ELR (cell line): ENCODE measurements around the gene LMX1A.

Experiments used
- DNase-seq: peaks from one replicate; pipeline ENCODE4 v3.0.0-alpha.2; 2015; ENCODE audit warnings: low read depth

Gene LMX1A

DNA sequence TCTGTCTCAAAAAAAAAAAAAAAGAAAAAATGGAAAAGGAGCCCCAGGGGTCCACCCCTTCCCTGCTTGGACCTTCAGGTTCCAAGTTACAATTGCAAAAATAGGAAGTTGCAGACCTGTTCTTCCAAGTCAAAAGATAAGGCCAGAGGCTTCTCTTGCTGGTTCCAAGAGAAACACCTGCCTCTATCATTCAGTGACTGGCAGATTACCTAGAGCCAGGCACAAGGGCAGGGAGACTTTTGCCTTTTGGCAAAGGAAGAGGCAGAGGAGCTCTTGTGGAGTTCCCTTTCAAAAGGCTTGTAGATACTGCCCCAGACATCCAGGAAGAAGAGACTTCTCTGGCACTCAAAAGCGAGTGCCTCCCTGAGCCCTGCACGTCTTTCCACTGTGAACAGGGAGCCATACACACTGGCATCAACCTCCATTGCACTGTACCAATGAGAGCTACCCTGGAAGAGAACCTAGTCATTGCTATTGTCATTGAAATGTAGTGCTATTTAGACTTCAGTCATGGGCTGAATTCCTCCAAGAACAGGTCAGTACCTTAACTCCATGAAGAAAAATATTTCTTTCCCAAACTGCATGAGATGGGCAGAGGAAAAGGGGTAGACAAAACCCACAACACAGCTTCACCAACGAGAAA lies 91.2 kb downstream of the LMX1A start:
- DNase-seq = no peak

DNA sequence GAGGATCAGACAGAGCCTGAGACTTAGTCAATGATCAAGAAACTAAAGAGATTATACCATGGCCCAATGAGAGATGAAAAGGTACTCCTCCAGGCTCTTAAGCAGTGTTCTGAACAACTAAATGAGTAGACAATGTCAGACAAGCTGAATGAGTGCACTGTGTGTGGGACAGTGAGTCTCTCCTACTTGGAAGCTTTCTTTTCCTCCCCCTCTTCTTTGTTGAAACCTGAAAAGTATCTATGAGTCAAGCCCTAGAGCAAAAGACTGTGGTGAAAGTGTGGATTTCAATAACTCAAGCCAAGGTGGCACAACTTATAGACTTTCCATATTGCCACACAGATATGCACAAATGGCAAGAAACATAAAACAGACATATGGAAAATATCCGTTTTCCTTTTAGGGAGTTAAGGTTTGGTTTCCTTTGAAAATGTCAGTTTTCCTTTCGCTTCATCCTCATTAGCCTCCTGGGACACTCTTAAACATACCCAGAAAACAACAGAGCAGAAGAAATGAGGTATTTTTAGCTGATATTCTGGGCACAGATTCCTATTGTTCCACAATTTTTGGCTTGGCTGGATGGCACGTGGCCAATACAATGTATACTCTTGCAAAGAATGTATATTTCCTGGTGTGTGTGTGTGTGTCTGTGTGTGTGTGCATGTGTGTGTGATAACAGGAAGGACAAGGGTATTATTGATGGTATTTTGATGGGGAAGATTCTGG lies 96.6 kb downstream of the LMX1A start:
- no peak for DNase-seq

DNA sequence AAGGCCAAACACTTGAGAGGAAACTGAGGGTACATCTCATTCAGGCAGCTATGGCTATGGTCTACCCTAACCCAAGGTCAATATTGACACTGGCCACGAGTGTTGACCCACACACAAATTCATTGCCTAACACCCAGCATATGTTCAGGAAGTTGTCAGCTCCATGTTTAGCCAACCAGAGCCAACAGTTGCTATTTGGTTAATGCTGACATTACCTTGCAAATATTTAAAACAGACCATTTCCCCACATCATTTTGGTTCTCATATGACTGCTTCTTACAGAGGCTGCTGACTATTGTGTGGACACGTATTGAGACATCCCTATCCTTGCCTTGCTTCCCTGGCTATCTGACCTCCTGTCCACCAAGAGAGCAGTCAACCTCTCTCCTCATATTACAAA lies 97.3 kb downstream of the LMX1A start:
- no peak for DNase-seq

DNA sequence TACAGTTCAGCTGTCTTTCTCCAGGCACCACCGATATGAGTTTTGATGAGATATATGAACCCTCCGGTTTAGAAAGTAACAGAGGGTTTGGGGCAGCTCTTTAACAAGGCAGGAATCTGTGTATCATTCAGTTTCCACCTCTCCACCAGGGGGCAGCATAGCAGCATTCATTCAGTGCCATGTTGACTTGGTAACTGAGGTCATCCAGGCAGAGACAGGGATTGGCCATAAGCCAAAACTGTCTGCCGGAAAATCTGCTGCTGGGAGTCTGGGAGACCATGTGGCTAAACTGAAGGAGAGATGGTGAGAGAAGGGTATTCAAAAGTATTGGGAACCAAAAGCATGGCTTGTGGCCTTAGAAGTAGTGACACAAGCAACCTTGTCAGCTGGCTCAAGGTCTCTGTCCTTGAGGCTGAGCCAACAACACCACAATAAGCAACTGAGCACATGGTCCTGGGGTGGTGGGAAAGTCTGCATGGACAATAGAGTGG lies 98.5 kb downstream of the LMX1A start:
- DNase-seq = peak; percentile 50

DNA sequence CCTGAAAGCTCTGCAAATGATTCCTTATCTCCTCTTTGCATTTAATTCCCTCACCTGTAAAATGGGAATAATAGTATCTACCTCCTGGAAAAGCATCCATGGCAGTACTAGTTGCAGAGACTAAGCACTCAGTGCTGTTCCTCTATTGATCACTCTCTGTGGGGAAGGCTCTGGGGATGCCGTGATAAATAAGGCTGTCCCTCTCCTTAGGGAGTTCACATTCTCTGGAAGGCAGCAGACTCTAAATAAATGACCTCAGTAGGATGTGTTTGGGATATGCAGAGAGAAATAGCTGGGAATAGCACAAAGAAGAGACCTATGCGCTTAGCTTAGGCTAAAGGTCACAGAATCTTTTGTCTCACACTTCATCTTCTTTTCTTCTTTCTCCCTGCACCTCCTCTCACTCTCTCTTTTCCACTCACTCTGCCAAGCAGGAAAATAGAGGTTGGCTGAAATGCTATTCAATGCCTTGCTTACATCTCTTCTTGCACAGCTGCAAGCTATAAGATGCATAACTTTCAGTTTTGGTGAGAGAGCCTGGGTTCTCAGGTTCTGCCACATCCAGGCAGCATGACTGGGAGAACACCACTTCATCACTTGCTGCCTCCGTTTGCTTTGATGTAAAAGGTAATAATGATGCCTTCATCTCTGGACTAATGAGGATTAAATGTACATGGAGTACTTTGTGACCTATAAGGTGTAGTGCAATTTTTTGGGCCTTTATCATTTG lies 101.5 kb downstream of the LMX1A start:
- DNase-seq = no peak

DNA sequence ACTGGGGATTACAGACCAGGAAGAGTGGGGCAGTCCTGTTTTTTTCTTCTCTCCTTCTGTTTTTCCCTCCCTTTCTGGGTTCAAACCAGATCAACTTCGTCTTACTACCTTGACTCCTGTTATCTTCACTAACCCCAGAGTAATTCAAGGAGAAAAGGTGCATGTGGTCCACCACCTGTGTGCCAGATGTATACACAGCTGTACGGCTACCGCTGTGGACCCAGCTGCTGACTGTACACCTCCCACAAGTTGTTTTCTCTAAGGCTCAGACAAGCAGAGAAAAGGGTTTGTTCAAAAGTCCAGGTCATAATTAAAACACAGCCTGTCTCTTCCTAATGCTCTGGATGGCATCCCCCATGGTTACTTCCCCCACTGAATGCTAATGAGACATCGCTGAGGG lies 102.1 kb downstream of the LMX1A start:
- no peak for DNase-seq

DNA sequence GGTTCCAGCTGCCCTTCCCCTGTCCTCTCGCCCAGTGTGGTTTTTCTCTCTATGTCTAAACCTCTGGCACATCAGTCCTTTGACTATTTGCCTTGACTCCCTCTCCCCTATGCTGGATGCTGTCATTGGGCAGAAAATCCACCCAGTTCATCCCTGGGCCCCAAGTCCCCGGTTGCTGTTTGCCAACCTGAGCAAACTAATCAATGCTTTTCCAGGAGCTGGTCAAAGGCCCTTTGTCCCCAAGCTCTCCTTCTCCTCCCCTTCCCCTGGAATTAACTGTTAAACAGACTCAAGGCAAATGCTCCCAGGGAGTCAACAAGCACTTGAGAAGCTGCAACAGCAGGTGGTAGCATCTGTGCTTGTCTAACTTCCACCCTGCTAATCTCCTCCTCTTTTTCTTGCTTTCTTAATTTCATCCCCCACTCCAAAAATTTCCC lies 102.7 kb downstream of the LMX1A start:
- DNase-seq = no peak

DNA sequence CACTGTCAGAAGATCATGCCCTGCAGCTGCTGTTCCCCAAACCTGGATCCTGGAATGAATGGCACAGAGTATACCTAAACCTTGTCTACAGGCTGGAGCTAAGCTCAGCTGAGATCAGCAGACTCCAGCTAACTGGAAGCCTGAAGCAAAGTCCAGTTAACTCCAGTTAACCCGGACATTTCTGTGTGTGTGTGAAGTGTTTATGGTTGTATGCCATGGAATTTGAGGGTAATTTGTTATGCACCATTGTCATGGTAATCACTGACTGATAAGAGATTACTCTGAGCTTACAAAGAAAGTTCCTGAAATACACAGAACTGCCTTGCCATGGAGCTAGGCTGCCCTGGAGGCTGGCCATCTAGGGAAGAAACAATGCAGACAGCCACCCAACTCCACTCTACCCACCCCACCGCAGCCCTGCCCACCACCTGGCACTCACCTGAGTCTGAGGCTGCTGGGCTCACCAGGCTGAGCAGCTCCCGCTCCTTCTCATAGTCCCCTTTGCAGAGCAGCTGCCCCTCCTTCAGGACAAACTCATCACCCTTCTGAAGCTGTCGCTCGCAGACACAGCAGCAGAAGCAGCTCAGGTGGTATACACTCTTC lies 107.4 kb downstream of the LMX1A start:
- DNase-seq = no peak

DNA sequence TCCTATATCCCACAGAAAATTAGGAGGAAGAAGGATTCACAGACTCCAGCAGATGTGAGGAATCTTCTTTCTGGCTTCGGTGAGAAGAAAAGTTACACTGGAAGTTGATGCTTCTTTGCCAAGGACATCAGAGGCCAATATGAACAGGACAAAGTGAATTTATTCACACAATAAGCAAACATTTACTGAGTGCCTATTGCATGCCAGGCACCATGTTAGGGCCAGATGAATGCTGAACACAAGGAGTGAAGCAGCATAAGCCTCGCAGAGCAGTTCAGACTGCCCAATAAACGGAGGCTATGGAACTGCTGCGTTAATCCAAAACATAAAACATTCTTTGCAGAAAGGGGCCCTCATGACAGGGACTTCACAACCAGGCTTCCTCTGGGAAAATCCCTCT lies 114.6 kb downstream of the LMX1A start:
- no peak for DNase-seq

DNA sequence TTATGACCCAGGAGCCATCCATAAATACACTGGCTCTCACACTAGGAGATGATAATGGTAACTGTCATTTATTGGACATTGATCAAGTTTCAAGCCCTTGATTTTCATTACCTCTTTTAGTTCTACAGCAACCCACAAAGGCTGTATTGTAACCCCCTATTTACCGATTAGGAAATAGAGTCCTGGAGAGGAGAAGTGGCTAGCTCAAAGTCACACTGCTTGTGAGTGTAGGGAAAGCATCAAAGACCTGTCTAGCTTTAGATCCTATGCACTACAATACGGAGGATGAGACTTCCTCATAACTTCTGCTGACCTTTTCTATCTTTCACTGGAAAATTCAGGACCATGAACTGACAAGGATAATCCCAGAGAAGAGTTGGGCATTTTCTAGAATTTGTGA lies 115.2 kb downstream of the LMX1A start:
- DNase-seq = no peak

DNA sequence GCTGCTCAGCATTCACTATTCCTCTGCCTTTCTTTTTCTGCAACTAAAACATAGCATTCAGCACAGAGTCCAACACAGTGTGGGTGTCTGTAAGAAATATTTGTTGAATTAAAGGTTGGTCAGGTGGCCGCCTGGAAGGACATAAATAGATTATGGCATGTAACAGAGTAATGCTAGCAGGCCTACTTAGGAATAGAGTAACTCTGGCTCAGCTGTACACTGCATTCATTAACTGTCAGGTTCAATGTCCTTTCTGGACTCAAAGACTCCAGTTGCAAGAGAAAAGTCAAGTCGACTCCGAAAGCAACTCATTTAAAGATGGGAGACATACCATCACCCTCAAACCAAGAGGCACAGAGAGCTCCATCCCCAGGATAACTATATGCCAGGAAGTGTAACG lies 116.0 kb downstream of the LMX1A start:
- no peak for DNase-seq

DNA sequence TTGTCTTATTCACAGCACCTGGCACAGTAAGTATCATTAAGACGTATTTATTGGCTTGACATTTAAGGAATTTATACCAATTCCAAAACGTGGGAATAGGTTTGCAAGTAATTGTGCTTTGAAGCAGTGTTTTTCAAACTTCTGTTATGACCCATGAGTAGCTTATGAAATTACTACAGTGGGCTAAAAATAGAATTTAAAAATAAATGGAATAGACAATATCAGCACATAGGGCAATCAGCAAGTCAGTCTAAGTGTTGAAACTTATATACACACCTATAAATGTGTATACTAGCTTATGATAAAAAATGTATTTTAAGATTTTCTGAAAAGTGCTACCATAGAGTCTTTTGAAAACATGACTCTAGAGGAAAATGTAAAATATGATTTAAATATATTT lies 116.6 kb downstream of the LMX1A start:
- DNase-seq = no peak

DNA sequence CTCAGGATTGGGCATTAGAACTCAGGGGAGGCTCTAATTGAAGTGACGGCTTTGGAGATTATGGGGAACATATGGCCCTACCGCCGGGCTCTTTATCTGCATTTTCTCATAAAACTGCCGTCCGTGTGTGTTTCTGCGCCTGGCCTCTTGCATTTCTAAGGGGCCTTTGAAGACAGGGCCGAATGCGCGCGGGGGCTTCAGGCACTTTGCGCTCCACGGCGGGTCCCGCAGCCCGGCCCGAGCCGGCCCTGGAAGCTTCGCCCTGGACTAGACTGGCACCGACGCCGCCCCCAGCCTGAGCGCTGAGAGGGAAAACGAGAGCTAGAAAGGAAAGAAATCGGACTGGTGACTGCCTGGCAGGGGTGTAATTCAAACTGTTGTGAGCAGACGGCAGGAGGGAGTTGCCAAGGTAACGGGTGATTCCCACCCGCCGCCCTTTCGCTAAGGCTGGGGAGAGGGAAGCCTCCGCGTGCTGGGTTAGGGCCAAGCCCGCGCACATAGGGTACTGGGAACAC lies 120.7 kb downstream of the LMX1A start:
- DNase-seq = no peak

DNA sequence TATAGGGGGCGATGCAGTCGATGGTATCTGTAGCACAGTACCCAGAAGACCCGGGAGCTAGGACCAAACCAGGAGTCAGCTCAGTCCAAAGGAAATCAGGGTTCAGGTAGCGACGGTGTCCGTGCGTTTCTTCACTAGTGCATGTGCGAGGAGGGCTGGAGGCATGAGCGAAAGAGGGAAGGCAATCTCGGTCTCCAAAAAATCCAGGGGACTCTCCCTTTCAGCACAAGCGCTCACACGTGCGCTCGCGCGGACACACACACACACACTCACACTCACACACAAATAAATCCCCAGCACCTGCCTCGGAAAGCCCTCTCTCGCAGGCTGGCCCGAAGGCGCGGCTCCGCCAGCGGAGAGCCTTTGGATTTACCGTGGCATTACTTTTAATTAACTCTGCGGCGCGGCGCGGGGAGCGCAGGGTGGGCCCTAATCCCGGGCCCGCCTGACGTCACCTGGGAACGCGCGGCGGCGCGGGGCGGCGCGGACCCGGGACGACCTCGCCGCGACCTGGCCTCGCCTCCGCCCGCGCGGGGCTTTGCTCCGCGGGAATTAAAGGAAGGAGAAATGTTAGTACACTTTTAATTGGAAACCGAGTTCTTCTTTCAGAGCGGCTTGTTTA lies 121.2 kb downstream of the LMX1A start:
- DNase-seq = no peak

DNA sequence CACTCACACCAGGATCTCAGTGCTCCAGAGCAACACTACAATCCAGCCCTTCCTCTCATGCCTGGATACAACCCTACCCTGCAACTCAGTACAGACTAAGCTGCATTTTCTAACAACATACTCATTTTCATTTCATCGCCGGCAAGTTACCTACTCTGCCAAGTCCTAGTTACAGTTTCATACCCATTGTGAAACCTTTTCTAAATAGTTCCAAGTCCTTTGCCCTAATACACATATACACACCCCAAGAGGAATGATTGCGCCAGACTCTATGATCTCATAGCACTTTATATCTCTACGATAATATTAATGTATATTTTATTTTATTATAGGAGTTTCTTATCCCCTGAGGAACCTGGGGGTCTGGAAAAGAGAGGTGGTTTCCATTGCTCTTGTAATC lies 122.4 kb downstream of the LMX1A start:
- no peak for DNase-seq

DNA sequence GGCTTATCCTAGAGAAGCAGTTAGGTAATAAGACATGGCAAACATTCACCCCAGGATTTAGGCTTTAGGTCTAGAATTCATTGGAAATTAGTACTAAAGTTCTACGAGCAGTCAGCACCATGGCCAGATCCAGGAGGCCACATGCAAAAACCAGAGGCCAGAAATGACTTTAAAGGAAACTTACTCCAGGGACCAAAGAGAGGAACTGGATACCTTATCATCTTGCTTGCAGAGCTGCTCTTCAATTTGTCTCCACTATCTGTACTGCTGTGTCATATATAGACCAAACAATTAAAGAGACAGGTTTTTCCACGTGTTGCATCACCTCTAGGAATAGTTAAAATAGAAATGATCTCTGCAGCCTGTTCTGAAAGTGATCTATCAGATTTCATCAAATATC lies 127.8 kb downstream of the LMX1A start:
- peak; percentile 2 for DNase-seq

DNA sequence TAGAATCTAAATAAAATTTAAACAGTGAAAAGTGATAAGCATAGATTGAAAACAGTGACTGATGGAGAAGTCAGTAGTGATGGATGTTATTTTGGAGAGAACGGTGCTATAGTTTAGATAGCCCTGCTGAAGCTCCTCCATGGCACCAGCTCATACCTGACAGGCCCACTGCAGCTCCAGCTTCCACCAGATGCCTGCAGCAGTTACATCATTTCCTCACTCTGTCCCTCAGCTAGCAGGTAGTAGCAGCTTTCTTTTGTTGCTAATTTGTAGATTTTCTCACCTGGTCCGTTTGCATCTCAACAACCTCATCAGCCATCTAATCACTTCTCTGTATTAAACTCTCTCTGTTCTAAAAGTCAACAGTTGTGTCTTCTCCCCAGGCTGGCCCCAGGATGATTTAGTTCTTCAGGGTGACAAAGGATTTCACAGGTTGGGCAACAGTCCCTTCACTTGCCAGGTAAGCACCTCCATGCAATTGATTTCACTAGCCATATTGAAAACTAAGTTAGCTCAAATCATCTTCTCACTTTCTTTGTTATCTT lies 128.3 kb downstream of the LMX1A start:
- DNase-seq = no peak

DNA sequence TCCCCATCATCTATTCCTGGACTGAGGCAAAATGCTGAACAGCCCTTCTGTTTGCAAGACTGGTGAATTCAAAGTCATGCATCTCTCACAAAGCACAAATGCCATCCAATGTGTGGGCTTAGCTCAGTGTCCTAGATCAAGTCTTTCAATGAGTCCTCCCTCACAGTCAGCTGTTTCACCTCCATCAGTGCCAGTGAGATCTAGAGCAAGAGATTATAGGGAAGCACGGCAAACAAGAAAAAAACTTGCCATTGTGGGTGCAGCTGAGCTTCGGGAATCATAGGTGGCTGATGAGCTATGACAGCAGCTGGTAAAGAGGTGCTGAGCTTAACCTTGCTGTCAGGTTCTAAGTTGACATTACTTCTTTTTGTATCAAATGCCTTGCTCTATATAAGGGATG lies 130.2 kb downstream of the LMX1A start:
- DNase-seq = no peak

DNA sequence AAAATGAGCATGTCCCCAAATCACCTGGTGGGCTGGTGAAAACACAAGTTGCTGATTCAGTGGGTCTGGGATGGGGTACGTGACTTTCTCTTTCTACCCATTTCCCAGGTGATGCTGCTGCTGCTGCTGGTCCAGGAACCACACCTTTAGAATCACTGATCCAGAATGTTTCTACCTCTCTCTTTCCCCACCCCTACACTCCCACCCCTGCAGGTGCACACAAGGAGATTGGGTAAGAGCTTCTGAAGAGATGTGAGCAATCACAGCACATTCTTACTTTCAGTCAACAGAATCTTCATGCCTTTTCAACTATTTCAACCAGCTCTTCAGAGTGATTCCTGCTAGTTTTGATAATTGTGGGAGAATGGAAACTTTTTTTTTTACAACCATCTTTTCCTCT lies 130.9 kb downstream of the LMX1A start:
- DNase-seq = no peak

DNA sequence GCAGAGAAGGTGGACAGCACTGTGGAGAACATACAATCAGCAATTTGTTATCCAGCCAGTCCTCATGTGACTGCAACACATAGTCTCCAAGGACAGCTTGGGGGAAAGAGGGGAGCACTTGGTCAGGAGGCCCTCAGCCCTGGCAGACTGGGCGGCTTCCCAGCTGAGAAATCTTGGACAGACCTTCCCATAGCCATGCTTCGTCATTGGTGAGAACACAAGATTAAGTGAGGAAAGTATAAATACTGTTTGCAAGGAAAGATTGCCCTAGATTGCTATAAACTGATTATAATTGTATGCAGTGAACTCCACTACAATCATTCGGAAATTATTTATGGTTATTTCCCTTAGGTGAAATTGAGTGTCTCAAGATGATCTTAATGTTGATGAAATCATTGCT lies 131.5 kb downstream of the LMX1A start:
- DNase-seq = no peak

DNA sequence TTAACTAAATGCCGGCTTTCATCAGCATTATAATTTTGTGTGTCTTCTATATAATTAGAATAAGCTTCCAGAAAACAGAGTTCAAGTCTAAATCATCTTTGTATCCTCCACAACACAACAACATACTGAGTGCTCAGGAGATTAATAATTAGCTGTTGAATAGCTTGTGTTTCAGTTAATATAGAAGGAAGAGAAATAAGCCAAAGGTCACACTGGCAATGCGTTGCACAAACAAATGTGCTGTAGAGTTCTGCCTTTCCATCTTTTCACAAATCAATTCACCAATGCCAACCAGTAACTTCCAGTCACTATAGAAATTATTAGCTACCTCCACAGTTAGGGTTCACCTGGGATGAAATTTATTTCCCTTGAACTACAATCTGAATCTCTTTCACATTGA lies 132.0 kb downstream of the LMX1A start:
- DNase-seq = no peak

DNA sequence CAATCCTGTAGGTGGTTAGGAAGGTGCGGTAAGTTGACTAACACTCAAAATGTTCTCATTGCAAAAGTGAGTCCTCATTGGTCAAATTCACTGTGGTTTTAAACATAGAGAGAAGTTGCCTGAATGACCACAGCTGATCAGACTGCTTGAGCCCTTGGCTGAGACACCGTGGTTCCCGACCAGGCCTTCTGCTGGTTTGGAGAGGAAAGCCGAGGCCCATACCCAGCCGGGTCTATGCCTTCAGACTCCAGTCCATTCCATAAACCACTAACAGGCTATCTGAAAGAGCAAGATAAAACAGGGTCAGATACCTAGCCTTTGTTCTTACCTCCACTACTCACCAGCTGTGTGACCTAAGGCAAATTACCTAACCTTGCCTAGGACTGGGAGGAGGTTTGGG lies 133.9 kb downstream of the LMX1A start:
- DNase-seq = no peak
